ENCODE data around the gene MAP1A.

DNA sequence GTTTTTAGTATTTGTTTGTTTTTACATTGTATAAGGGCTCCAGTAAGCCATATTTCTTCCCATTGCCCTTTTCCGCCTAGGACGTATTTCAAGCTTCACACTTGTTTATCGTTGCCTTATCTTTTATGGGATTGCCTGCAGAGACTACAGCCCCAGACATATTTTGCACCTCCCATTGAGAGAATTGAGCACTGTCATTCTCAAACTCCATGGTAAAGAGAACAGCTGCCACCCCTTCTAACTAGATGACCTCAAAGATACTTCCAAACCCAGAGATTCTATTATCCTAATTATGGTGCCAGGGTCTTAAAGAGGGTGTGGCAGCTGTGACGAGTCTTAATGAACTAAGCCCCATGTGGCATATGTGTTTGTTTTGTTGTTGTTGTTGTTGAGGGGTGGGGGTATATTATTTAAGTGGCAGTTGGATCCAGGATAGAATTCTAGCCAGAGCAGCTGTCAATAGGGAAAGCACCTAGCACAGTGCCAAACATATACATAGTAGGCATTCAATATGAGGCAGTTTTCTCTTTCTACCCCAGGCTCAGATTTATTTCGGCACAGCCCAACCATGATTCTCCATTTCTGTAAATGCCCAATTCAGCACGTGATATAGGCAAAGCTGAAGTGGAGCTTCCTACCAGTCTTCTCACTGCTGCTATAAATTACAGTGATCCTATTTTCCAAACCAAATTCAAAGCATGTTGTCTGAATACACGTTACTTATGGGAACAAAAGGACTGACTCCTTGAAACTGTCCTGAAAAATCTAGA is 23.5 kb upstream of the MAP1A start:
- TF ChIP-seq, protein P1, sequence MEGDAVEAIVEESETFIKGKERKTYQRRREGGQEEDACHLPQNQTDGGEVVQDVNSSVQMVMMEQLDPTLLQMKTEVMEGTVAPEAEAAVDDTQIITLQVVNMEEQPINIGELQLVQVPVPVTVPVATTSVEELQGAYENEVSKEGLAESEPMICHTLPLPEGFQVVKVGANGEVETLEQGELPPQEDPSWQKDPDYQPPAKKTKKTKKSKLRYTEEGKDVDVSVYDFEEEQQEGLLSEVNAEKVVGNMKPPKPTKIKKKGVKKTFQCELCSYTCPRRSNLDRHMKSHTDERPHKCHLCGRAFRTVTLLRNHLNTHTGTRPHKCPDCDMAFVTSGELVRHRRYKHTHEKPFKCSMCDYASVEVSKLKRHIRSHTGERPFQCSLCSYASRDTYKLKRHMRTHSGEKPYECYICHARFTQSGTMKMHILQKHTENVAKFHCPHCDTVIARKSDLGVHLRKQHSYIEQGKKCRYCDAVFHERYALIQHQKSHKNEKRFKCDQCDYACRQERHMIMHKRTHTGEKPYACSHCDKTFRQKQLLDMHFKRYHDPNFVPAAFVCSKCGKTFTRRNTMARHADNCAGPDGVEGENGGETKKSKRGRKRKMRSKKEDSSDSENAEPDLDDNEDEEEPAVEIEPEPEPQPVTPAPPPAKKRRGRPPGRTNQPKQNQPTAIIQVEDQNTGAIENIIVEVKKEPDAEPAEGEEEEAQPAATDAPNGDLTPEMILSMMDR (IDR thresholded peaks at IDR 0.05; ENCODE audit: low read depth, low read length): no peak
- TF ChIP-seq EZH2phosphoT487 (IDR thresholded peaks at IDR 0.05; ENCODE audit: low read depth): no peak
